Measurements from ENCODE around the gene TMED9. TPM values are rescaled to one million over a fixed set of nuclear protein-coding genes. Genes with fewer than 3 reads are reported as not detected.

Gene TMED9
- total RNA-seq, 1 experiment from 2014 or later: 115 TPM

Other genes with a start within 250 kb of the TMED9 start
- 234 and 262 TPM in 2 replicates for gene LMAN2, start 240.5 kb upstream of the TMED9 start, total RNA-seq (2014; rRNA removed; shearing (Covaris generic))
- gene RGS14, start 234.3 kb upstream of the TMED9 start, total RNA-seq (2014; rRNA removed; shearing (Covaris generic)): 48.9 and 58.3 TPM in 2 replicates
- gene SLC34A1, start 207.8 kb upstream of the TMED9 start, total RNA-seq (2014; rRNA removed; shearing (Covaris generic)): not detected in 2 replicates
- not detected in 2 replicates for gene PFN3, start 191.5 kb upstream of the TMED9 start, total RNA-seq (2014; rRNA removed; shearing (Covaris generic))
- gene F12, start 182.6 kb upstream of the TMED9 start, total RNA-seq (2014; rRNA removed; shearing (Covaris generic)): 52.9 TPM in 2 replicates
- gene GRK6, start 165.5 kb upstream of the TMED9 start, total RNA-seq (2014; rRNA removed; shearing (Covaris generic)): 87.7 and 94.2 TPM in 2 replicates
- 69.3 and 86.7 TPM in 2 replicates for gene PRR7, start 145.4 kb upstream of the TMED9 start, total RNA-seq (2014; rRNA removed; shearing (Covaris generic))
- gene DBN1, start 118.6 kb upstream of the TMED9 start, total RNA-seq (2014; rRNA removed; shearing (Covaris generic)): 11.3 and 12.9 TPM in 2 replicates
- gene PDLIM7, start 94.6 kb upstream of the TMED9 start, total RNA-seq (2014; rRNA removed; shearing (Covaris generic)): 32.2 and 34.7 TPM in 2 replicates
- gene DOK3, start 82.4 kb upstream of the TMED9 start, total RNA-seq (2014; rRNA removed; shearing (Covaris generic)): 1.6 and 1.9 TPM in 2 replicates
- gene DDX41, start 75.2 kb upstream of the TMED9 start, total RNA-seq (2014; rRNA removed; shearing (Covaris generic)): 240 and 269 TPM in 2 replicates
- gene FAM193B, start 37.6 kb upstream of the TMED9 start, total RNA-seq (2014; rRNA removed; shearing (Covaris generic)): 32.8 and 61.4 TPM in 2 replicates
- 25.0 and 31.8 TPM in 2 replicates for gene B4GALT7, start 7.9 kb downstream of the TMED9 start, total RNA-seq (2014; rRNA removed; shearing (Covaris generic))
- not detected in 2 replicates for gene FAM153A, start 190.7 kb downstream of the TMED9 start, total RNA-seq (2014; rRNA removed; shearing (Covaris generic))

Data from HT-29 (cell line).